Stomach (tissue), 4 donors: ENCODE measurements around the gene TOMM5.

Experiments
- CTCF ChIP-seq, 7 experiments: fragments of 450-650 bp in 4 of 7; fragments of 200-600 bp in 3 of 7; sonication (generic) in 3 of 7; IDR thresholded peaks; one replicate each; pipeline ENCODE4 v1.5.1; 2016 to 2019; ENCODE audit warnings: antibody characterized with exemption in 7 of 7, control low read depth in 2 of 7, mild to moderate bottlenecking in 1 of 7
- POLR2AphosphoS5 ChIP-seq, 3 donors: sonication (generic); formaldehyde crosslinking; IDR thresholded peaks; one replicate each; pipeline ENCODE4 v1.6.1; 2016; ENCODE audit warnings: antibody characterized with exemption in 3 of 3

- no peak for TF ChIP-seq CTCF (IDR thresholded peaks at IDR 0.05)
- no peak for TF ChIP-seq POLR2AphosphoS5 (IDR thresholded peaks at IDR 0.05)
Measured at GRCh38 chr9:37639841-37640240, 47.4 kb upstream of the TOMM5 start.
